Bone marrow (tissue), 2 donors: ENCODE results near the gene KRTAP5-2.

Source experiments
- DNase-seq, 2 donors: peaks; one replicate each; lab custom pipeline; 2025; lab: John Stamatoyannopoulos, UW

Gene KRTAP5-2

GRCh38 chr11:1567052-1567720 lies 30.9 kb downstream of the KRTAP5-2 start:
- no peak for DNase-seq

DNA sequence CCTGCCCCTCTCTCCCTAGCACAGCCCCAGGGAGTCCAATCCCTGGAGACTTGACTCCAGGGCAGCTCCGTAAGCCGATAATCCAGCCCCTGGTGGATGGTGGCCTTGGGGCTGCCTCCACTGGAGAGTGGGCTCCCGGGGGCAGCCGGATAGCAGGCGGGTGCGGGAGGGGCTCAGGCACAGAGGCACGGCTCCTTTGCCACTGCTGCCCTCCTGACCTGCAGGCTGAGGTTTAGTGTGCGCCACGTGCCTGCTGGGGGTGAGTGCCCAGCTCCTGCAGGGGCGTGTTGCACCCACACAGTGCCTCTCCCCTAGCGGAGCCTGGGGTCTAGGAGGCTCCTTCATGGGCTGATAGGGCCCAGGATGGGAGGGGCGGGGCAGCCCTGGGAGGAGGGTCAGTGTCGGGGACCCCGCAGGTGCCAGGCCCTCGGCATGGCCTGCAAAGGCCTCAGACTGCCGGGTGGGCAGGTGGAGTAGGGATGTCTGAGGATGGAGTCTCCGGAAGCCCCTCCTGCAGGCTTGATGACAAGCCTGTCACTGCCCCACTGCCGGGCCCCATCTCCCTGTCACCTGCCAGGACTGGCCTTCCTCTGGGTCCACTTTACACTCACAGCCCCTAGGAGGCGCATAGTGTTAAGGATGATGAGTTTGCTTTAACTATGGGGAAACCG lies 31.6 kb downstream of the KRTAP5-2 start:
- DNase-seq, result no peak

GRCh38 chr11:1565904-1566247 lies 32.2 kb downstream of the KRTAP5-2 start:
- DNase-seq, result no peak

DNA sequence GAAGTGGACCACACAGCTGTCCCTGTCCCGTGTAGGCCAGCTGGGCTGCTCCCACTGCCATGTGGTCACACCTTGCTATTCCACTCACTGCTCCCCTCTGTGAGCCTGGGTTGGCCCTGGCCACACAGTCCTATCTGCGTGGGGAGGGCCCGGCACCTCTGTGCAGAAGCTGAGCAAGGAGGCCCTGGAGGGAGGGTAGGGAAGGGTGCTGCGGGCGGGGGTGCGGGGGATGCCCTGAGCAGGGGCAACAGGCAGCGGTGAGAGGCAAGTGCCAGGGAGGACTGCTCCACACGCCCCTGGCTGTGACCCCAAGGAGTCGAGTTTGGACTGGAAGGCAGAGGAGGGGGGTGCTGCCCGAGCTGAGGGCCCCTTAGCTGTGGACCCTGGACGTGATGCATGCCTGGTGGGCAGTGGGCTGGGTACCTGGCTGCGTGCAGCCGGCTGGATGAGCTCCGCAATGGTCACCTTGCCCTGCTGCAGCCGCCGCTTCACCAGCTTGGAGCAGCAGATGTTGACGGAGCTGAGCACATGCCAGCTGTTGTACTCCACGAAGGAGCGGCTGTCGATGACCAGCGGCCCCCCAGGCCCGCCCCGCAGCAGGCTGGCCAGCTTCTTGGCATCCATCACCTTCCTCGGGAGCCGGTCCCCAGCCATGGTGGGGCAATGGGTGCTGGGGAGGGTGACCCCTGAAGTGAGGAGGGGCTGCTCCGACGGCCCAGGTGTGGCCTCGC lies 32.8 kb downstream of the KRTAP5-2 start:
- no peak for DNase-seq

GRCh38 chr11:1564535-1565172 lies 33.4 kb downstream of the KRTAP5-2 start:
- no peak for DNase-seq

DNA sequence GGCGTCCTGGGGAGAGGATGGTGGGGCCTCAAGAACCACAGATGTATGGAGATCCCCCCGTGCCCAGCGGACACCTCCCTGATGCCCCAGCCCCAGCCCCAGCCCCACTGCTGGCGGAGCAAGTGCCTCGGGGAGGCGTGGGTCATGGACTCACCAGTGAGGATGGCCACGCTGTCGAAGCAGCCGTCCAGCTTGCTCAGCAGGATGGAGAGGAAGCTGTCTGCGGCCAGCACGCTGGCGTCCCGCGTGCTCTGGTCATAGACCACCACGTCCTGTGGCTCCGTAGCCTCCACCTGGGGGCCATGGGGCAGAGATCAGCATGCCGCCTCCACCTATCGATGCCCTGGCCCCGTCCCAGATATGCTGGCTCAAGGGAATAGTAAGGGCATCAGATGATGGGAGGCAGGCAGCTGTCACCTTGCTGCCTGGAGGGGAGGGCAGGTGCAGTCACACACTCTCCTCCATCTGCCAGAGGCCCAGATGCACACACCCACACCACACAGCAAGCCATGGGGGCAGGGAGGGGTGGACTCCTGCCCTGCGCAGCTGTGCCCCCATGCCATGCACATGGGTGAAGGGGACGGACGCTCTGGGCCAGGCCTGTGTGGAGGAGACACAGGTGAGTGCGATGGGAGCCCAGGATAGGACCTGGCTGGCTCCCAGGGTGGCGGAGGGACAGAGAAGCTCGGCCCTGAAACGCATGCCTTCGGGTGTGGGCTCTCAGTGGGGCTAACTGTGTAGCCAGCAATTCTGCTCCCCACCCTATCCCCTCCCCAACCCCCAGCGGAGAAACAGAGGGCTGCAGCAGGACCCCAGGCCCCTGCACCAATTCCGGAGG lies 34.2 kb downstream of the KRTAP5-2 start:
- DNase-seq, result no peak

DNA sequence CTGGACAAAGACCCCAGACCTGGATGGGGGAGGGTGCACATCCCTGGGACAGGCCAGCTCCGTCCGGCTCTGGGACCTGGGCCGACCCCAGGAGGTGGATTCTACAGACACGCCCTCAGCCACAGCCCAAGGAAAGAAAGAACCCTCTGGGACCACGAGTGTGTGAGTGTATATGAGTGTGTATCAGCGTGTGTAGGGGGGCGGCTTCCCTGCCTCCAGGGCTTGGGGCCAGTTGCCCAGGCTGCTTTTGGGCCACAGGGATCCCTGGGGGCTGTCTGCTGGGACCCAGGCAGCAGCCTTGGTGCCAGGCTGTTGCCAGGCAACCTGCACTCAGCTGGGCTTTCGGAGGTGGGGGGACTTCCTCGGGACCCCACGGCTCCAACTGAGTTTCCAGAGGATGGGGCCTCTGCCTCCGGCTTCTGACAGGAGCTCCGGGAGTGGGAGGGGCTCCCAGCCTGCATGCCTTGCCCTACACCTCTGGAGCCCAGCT lies 34.9 kb downstream of the KRTAP5-2 start:
- DNase-seq, result no peak

GRCh38 chr11:1562469-1563148 lies 35.5 kb downstream of the KRTAP5-2 start:
- no peak for DNase-seq

- no peak for DNase-seq
Observed at GRCh38 chr11:1561955-1562354, 36.1 kb downstream of the KRTAP5-2 start.

DNA sequence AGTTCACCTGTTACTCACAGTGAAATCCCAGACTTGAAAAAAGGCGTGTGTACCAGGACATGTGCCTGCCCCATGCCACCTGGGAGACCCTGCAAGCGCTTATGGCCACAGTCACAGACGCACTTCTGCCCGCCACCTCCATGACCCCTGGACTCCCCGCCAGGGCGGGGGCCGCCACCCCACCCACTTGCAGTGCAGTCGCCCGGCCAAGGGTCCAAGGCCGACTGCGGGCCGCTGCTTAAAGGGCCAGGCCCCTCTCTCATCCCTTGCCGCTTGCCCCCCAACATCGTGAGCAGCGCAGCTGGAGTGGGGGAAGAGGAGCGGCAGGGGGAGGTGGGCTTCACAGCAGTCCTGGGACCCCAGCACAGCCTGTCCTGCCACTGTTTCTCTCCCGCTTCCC lies 36.8 kb downstream of the KRTAP5-2 start:
- no peak for DNase-seq

GRCh38 chr11:1560649-1561251 lies 37.3 kb downstream of the KRTAP5-2 start:
- DNase-seq, result no peak

- no peak for DNase-seq
Observed at GRCh38 chr11:1560002-1560648, 38.0 kb downstream of the KRTAP5-2 start.

- no peak for DNase-seq
Observed at GRCh38 chr11:1559111-1559951, 38.8 kb downstream of the KRTAP5-2 start.

DNA sequence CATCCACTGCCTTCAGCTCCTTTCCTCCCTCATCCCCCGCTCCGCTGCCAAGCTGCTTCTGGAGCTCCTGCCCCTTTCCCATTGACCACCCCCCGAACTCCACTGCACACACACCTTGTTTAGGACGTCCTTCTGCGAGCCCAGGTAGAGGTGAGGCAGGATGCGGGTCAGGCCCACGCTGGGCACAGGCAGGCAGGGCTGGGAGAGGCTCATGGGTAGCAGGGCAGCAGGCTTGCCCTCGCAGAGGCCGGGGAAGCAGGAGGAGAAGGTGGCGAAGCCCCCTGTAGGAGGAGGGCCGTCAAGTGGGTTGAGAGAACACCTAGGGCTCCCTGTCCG lies 39.4 kb downstream of the KRTAP5-2 start:
- DNase-seq, result no peak

GRCh38 chr11:1557904-1558774 lies 40.0 kb downstream of the KRTAP5-2 start:
- no peak for DNase-seq

GRCh38 chr11:1557051-1557884 lies 40.8 kb downstream of the KRTAP5-2 start:
- no peak for DNase-seq

DNA sequence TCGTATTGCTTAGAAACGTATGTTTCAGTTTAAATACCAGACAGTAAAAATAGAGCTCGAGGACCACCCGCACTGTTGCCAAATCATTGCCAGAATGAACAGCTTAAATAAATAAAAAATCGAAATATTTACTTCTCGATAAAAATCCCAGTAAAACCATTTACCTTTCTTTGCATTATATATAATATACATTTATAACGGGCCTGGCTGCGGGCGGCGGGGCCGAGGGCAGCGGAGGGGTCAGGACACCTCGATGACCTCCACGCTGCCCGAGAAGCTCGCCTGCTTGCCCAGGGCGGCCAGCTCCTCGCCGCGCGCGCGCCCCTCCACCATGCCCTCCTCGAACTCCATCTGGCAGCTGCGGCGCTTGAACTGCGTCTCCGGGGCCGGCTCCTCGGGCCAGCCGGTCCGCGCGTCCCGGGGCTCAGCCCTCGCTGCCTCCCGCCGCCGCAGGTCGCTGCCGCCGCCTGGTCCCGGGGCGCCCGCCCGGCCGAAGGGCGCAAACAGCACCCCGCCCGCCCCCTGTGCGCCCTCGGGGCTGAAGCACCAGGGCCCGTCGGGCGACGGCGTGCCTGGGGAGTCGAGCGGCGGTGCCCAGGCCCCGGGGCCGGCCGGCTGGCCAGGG lies 41.7 kb downstream of the KRTAP5-2 start:
- DNase-seq, result no peak
